ENCODE results near the gene EPYC.

DNA sequence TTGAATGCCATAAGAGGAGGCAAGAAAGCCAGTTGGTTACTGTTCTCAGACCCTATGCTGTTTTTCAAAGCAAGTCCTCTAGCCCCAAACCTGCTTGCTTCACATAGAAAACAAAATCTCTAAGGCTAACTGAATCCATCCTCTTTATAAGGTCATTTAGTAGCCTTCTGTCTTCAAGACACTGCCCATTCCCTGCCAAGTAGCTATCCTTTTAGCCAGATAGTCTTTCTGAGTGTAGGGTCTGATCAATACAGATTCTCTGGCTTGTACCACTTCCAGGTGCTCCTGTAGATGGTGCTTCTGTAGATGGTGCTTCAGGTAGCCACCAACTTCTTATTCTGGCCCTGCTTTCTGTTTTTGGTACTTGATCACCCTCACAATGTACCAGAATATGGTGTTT lies 33.9 kb downstream of the EPYC start:
- no peak for TF ChIP-seq EZH2 (IDR thresholded peaks at IDR 0.05; ENCODE audit: low read length, unreplicated experiment)
- TF ChIP-seq, protein P1, sequence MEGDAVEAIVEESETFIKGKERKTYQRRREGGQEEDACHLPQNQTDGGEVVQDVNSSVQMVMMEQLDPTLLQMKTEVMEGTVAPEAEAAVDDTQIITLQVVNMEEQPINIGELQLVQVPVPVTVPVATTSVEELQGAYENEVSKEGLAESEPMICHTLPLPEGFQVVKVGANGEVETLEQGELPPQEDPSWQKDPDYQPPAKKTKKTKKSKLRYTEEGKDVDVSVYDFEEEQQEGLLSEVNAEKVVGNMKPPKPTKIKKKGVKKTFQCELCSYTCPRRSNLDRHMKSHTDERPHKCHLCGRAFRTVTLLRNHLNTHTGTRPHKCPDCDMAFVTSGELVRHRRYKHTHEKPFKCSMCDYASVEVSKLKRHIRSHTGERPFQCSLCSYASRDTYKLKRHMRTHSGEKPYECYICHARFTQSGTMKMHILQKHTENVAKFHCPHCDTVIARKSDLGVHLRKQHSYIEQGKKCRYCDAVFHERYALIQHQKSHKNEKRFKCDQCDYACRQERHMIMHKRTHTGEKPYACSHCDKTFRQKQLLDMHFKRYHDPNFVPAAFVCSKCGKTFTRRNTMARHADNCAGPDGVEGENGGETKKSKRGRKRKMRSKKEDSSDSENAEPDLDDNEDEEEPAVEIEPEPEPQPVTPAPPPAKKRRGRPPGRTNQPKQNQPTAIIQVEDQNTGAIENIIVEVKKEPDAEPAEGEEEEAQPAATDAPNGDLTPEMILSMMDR (conservative IDR thresholded peaks at IDR 0.05; ENCODE audit: low read depth, low read length): no peak
- TF ChIP-seq EZH2phosphoT487 (IDR thresholded peaks at IDR 0.05; ENCODE audit: borderline replicate concordance, low read length): no peak

Measured in PC-3 (cell line).